Hematopoietic multipotent progenitor cell treated with erythropoietin and hydrocortisone succinate and interleukin-3 and kit ligand, for 15 days (in vitro differentiated cells): ENCODE results near the gene PCLO.

Experiments used
- DNase-seq: peaks from one replicate; pipeline ENCODE4 v3.0.0-alpha.2; 2015; ENCODE audit warnings: low spot score

Gene PCLO, protein sequence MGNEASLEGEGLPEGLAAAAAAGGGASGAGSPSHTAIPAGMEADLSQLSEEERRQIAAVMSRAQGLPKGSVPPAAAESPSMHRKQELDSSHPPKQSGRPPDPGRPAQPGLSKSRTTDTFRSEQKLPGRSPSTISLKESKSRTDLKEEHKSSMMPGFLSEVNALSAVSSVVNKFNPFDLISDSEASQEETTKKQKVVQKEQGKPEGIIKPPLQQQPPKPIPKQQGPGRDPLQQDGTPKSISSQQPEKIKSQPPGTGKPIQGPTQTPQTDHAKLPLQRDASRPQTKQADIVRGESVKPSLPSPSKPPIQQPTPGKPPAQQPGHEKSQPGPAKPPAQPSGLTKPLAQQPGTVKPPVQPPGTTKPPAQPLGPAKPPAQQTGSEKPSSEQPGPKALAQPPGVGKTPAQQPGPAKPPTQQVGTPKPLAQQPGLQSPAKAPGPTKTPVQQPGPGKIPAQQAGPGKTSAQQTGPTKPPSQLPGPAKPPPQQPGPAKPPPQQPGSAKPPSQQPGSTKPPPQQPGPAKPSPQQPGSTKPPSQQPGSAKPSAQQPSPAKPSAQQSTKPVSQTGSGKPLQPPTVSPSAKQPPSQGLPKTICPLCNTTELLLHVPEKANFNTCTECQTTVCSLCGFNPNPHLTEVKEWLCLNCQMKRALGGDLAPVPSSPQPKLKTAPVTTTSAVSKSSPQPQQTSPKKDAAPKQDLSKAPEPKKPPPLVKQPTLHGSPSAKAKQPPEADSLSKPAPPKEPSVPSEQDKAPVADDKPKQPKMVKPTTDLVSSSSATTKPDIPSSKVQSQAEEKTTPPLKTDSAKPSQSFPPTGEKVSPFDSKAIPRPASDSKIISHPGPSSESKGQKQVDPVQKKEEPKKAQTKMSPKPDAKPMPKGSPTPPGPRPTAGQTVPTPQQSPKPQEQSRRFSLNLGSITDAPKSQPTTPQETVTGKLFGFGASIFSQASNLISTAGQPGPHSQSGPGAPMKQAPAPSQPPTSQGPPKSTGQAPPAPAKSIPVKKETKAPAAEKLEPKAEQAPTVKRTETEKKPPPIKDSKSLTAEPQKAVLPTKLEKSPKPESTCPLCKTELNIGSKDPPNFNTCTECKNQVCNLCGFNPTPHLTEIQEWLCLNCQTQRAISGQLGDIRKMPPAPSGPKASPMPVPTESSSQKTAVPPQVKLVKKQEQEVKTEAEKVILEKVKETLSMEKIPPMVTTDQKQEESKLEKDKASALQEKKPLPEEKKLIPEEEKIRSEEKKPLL (N-terminal part only)

DNA sequence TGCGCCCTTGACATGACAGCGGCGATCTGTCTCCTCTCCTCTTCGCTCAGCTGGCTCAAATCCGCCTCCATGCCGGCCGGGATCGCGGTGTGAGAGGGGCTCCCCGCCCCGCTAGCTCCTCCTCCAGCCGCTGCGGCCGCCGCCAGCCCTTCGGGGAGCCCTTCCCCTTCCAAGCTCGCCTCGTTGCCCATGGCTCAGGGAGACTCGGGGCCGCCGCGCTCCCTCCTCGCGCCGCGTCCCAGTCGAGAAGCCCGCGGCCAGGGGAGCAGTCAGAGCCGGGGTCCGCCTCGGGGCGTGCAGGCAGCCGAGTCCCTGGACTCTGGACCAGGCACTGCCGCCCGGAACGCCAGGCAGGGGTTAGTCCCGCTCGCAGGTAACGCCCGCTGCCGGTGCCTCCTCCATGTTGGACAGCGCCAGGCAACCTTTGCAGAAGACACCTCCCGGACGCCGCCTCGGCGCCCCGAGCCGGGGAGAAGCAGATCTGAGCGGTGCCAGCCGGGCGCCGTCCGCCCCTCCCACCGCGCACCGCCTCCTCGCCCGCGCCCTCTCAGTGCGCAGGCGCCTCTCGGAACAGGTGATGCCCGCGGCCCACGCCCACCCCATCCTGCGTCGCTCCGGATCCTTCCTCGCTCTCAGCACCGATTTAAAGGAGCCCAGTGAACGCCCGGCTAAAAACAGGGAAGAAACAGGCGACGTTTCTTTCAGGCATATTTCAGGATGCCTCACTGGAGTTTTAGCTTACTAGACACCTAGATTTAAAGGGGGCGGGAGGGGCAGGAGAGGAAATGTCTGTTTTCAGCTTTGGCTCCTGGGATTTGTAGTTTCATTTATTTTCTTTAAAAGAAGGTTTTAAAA, at the start of gene PCLO:
Gene PCLO (minus strand): TSS at position 483 of the 855 bp plus-strand sequence. CDS start 292 bp downstream, at position 191.
- DNase-seq, result no peak

DNA sequence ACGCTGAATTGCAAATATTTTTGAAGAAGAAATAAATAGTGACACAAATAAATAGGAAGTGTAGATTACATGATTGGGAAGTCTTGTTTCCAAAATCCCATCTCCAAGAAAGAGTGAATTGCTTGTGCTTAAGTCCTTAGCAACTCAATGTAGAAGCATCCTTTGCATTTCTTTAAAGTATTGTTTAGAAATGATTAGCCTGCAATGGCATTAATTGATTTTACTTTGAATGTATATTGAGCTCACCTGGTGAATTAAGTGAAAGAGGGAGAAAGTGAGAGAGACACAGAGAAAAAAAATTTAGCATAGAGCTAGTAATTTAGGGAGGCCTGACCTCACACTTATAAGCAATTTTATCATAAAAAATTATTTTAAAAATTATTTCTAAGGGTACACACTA, 49.0 kb upstream of the PCLO start:
- DNase-seq, result no peak

DNA sequence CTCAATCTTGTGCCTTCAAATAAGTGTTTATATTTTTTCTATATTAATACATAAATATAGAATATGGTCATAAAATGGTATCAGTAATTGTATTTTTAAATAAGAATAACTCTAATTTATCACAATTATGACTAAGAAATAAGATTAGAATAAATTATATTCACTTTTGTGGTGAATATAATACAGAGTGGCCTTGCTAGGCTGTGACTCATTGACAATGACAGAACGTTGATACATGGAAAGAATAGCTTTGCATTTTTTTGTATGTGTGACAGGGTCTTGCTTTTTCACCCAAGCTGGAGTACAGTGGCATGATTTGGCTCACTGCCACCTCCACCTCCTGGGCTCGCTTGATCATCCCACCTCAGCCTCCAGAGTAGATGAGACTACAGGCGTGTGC, 47.8 kb upstream of the PCLO start:
- DNase-seq, result no peak

DNA sequence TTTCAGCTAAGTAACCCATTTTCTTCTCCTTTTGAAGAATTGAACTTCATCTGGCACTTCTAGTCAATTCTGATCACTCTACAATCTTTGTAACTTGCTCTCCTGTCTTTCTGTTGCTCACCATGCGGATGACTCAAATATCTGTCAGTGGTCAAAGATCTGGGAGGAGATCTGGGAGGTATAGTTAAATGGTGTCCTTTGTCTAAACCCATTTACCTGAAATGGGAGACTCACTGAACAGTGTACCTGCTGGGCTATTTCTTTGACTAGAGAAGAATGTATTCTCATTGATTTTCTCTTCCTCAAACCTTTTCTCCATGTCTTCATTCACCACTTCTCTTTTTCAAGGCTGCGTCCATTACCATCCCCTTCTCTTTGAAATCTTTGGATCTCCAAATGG, 42.0 kb upstream of the PCLO start:
- no peak for DNase-seq

DNA sequence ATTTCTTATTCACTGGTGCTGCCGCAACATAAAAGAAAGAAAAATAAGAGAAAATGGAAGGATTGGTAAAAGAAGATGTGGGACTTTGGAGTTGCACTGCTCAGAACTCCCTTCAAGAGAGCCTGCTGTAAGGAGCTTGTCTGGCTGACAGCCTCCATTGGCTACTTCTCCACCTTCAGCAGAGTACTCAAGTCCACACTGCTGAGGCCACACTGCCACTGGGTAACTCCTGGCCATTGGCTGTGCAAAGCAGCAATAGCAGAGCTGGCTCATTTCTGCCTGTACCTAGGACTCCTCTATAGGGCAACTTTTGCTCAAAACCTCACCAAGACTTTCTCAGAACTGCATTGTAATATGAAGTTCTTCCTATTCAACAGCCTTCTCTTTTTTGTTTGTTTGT, 38.7 kb upstream of the PCLO start:
- no peak for DNase-seq

DNA sequence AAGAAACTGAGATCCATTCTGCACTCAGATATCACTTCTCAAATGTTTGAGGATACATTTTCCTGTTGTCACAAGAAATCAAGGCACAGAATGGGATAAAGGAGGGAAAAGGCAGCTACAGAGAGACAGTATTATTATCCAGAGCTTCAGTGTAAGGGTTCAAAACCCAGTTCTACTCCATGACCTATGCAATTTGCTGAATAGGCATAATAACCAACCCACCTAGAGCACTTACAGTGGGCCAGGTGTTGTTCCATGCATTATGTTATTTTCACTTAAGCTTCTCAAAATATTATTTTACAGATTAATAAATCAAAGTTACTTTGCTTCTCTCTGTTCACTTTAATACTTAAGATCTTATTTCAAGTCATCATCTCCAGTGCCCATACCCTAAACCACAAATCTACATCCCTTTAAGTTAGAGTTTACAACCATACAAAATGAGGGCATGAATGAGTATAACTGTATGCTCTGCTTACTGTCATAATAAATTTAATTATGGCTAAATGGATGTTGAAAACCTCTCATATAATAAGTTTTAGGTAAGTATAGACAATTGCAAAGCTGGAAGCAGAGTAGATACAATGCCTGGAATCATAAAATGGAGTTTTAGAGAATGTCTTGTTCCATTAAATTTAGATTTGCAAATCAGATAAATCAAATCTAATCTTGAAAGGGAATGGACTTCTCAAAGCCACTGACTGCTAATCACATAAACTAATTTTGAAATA, 28.1 kb upstream of the PCLO start:
- no peak for DNase-seq

DNA sequence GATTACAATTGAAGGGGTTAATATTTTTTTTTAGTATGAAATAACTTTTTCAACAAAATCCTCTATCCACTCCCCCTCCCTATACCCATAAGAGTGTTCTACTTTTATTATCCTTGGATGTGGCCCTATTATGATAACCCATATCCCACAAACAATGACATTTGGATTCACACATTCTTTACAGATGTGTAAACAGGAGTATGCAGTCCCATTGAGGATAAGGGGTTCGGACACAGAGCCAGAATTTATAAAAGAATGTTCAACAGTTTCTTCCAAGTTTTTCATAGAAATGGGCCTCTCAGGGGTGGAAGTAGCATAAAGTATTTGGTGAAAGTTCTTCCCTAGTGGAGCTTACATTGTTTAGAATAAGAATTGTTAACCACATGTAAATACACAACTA, 16.1 kb upstream of the PCLO start:
- no peak for DNase-seq

DNA sequence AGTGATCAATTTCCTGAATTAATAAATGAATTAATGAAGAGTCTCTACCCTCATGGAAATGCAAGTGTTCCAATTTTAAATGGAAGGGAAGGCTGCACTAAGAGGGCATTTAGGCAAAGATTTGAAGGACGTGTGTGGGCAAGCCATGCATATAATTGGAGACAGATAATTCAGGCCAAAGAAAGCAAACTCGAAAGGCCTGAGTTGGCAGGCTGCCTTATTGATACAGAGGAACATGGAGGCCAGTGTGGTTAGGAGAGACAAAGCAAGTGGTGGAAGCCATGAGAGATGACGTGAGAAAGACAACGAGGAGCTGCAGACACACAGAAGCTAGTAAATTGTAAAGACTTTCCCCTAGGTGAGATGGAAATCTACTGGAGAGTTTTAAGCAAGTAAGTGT, 15.4 kb upstream of the PCLO start:
- DNase-seq, result no peak

DNA sequence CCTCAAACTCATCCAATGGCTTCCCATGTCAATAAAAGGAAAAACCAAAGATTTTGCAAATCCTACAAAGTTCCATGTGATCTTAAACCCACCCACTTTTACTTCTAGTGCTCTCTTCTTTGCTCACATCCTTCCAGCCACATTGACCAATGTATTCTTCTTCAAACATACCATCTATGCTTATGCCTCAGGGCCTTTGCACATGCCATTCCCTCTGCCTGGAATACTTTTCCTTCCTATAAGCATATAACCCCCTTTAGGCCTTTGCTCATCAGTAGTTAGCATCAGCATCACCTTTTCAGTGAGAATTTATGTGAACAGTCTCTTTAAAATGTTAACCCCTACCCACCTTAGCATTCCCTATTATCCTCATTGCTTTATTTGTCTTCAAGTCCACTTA, 11.0 kb upstream of the PCLO start:
- no peak for DNase-seq

DNA sequence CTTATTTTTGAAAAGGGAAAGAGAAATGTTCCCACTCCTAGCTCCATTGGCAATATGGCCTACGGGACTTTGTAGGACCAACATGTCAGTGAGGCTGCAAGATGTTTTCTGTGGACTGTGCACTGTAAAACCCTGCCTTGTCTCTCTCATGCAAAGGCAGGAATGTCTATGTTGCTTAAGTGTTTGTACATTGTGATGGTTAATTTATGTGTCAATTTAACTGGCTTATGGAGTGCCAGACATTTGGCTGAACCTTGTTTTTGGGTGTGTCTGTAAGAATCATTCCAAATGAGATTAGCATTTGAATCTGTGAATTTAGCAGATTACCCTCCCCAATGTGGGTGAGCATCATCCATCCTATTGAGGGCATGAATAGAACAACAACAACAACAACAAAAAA, 4.1 kb upstream of the PCLO start:
- no peak for DNase-seq

DNA sequence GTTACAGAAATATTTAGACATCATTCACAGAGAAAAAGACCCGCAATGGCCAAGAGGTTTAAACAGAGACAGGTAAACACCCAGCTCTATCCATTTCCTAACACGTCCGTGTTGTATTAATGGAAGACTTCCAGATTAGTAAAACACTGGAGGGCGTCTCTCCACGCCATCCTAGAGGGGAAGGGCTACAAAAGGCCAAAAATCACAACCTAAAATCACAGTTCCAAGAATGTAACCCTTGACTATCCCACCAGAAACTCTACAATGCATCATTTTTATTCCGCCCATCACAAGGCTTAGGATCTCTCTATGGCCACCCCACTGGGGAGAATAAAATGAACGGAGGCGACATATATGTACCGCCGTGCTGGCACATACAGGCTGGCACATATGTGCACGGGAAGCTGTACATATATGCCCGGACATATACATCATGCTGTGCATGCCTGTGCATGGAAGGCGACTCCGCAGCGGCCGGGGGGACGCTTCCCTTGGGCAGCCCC, 734 bp downstream of the PCLO start:
- no peak for DNase-seq

DNA sequence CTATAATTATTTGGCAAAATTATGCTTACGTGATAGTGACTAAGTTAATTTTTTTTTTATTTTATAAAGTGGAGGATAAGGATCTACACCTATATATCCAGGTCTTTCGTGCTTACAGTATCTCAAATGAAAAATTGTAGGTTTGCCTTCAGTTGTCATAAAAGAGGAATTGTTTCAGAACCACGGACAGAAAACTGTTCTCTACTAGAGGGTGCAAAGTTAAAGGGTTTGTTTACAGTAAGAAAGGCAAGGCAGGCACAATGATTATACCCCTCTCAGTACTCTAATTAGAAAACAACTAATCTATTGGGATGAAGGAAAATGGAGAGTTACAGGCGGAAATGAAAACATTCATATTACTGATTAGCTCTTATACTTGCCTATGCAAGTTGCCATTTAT, 1.5 kb downstream of the PCLO start:
- no peak for DNase-seq

DNA sequence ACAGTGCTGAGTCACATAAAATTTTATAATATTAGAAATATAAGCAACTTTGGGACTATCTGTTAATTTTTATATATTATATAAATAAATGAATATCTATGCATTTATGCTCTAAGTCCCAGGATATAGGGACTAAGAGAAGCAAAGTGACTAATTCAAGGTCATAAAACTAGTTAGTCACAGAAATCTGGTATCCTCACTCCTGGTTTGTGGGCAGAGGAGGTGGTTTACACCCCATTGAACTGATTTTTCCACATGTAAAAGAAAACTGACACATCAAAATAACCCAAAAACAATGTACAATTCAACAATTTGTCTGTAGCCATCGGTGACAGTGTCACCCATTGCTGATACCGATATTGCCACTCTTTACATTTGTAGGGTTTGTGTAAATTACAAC, 3.0 kb downstream of the PCLO start:
- no peak for DNase-seq

DNA sequence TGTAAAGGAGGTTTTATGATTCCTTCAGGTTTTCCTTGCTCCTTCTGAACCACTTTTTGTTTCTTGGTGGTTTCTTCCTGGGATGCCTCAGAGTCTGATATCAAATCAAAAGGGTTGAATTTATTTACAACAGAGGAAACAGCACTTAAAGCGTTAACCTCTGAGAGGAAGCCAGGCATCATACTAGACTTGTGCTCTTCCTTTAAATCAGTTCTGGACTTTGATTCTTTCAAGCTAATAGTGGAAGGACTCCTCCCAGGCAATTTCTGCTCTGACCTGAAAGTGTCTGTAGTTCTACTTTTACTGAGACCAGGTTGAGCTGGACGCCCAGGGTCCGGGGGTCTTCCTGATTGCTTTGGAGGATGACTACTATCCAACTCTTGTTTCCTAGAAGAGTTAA, 6.7 kb downstream of the PCLO start:
- DNase-seq, result no peak

DNA sequence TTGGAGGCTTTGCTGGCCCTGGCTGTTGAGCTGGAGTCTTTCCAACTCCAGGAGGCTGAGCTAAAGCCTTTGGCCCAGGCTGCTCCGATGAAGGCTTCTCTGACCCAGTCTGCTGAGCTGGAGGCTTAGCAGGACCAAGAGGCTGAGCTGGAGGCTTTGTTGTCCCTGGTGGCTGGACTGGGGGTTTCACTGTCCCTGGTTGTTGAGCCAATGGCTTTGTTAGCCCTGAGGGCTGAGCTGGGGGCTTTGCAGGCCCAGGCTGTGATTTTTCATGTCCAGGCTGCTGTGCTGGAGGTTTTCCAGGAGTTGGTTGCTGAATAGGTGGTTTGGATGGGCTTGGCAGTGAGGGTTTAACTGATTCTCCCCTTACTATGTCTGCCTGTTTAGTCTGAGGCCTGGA, 7.3 kb downstream of the PCLO start:
- no peak for DNase-seq

DNA sequence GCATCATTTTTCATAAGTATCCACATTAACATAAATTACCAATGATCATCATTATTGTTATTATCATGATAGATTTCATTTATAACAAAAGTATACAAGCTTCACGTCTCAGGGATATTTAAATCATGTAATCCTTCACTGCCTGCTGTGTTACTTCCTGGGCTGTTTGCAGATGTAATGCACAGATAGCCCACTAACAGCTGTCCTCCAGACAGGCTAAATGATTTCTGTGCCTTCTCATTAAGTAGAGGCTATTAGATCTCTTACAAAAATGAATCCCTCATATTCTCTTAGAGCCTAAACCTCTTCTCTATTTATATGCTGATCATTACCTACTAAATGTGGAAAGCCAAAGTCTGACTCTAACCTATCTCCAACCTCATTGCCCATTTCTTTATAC, 9.3 kb downstream of the PCLO start:
- DNase-seq, result no peak

DNA sequence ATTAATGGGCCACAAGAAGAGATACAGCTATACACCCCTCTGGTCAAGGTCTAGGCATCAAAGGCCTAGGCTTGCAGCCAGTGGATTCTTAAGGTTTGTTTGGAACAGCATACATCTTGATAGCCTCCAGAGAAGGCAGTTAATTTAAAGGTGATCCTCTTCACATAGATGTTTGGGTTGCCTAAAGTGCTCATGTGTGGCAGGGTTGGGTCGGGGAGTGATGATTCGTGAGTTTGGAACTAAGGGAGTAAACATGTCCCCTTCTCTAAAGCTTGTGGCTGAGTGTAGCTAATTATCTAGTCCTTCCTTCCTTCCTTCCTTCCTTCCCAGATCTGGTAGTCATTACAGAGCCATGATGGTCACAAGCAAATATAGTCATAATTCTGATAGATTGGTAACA, 12.4 kb downstream of the PCLO start:
- no peak for DNase-seq

DNA sequence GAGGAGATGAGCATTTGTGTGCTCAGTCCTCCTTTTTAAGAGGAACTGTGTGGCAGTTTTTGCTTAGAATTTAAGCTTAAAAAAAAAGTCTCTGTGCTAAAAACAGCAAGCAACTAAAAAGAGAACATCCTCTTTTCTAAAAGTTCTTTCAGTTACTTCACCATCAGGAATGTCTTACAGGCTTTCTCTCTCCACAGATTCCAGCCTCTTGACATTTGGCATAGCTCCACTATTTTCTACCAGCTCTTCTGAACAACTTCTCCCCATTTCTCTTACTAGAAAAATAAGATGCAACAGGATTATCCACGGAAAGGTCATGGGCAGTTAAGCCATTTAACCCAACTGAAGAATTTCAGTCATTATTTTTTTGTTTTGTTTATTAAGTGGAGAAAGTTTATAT, 13.2 kb downstream of the PCLO start:
- no peak for DNase-seq

DNA sequence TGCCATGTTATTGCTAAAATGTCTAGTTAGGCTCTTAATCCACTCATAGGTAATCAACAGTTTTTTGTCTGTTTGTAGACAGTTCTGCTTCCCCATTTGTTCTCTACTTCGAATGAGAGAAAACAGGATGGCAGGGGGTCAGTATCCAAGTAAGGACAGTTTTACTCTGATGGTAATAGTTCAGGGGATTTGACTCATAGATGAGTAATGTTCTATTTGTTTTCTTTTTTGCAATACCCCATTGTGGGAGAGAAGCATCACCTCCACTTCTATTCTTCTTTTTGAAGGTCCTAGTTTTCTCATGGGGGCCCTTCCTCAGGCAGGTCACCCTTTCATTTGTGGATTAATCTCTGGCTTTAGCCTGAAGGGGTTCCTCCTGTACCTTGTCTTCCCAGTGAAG, 13.9 kb downstream of the PCLO start:
- DNase-seq, result no peak

DNA sequence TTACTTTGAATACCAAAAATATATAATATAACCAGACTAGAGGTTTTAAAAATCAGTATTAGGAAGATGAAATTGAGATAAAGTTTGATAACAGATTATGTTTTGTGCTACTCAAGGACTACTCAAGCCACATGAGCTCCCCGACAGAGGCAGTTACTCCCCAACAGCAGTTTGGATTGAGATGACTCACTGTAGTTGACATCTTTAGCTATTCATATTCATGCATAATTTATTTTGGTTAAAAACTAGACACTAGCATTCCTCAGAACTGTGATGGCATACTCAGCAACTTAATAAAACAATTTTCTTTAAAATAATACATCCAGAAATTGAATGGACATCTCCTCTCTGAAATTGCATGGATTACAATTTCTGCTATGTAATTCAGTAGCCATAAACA, 19.6 kb downstream of the PCLO start:
- DNase-seq, result no peak

DNA sequence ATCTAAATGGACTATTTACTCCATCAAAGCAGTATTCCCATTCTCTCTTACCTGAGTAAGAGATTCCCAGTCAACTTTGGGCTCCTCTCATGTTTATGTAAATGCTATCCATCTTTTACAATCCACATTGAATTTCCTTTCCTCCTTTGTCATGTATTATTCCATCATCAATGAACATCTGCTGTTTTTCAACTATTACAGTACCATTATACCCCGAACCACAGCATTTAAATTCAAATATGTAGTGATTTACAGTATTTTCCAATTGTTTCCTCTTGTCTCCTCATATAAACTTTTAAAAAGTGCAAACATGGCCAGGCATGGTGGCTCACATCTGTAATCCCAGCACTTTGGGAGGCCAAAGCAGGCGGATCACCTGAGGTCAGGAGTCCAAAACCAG, 20.3 kb downstream of the PCLO start:
- no peak for DNase-seq
